HepG2 (cell line): ENCODE measurements around the gene BRAP. TPM values are rescaled to one million over a fixed set of nuclear protein-coding genes. Genes with fewer than 3 reads are reported as not detected.

Source experiments
- CAMTA2 ChIP-seq: sonication (generic); formaldehyde crosslinking; IDR thresholded peaks from 2 replicates; pipeline ENCODE4 v1.4.0; 2020; ENCODE audit warnings: mild to moderate bottlenecking, missing genetic modification reagents, borderline replicate concordance
- GABPB1 ChIP-seq: IDR thresholded peaks from 2 replicates; pipeline ENCODE4 v1.6.1; 2016; ENCODE audit warnings: mild to moderate bottlenecking, missing genetic modification reagents, moderate library complexity, missing compliant biosample characterization
- HES4 ChIP-seq: sonication (generic); formaldehyde crosslinking; IDR thresholded peaks from 2 replicates; pipeline ENCODE4 v1.9.0; 2021; ENCODE audit warnings: mild to moderate bottlenecking, missing genetic modification reagents, borderline replicate concordance
- KDM1A ChIP-seq: IDR thresholded peaks from 2 replicates; pipeline ENCODE4 v1.6.1; 2016; ENCODE audit warnings: missing compliant biosample characterization
- MATR3 ChIP-seq: sonication (generic); formaldehyde crosslinking; IDR thresholded peaks from 2 replicates; pipeline ENCODE4 v1.4.0; 2020; ENCODE audit warnings: missing genetic modification reagents
- NCOA5 ChIP-seq: sonication (generic); formaldehyde crosslinking; IDR thresholded peaks from 2 replicates; pipeline ENCODE4 v1.4.0; 2020; ENCODE audit warnings: missing genetic modification reagents
- NFE2L1 ChIP-seq: sonication (generic); formaldehyde crosslinking; IDR thresholded peaks from 2 replicates; pipeline ENCODE4 v1.4.0; 2020; ENCODE audit warnings: missing genetic modification reagents, mild to moderate bottlenecking, borderline replicate concordance
- RARG ChIP-seq: sonication (generic); formaldehyde crosslinking; IDR thresholded peaks from 2 replicates; pipeline ENCODE4 v1.4.0; 2020; ENCODE audit warnings: low read depth, mild to moderate bottlenecking, missing genetic modification reagents
- REXO4 ChIP-seq: sonication (generic); formaldehyde crosslinking; IDR thresholded peaks from 2 replicates; pipeline ENCODE4 v1.8.0; 2022; ENCODE audit warnings: missing genetic modification reagents, mild to moderate bottlenecking, borderline replicate concordance
- SAFB2 ChIP-seq: sonication (generic); formaldehyde crosslinking; IDR thresholded peaks from 2 replicates; pipeline ENCODE4 v1.5.1; 2020; ENCODE audit warnings: missing genetic modification reagents, low read depth, mild to moderate bottlenecking, borderline replicate concordance
- SMAD3 ChIP-seq: sonication (generic); formaldehyde crosslinking; IDR thresholded peaks from 2 replicates; pipeline ENCODE4 v1.4.0; 2020; ENCODE audit warnings: missing genetic modification reagents
- SPEN ChIP-seq: sonication (generic); formaldehyde crosslinking; IDR thresholded peaks from 2 replicates; pipeline ENCODE4 v1.5.1; 2020; ENCODE audit warnings: low read depth, mild to moderate bottlenecking, missing genetic modification reagents
- U2AF1 ChIP-seq: fragments of 200-400 bp; formaldehyde crosslinking; optimal IDR thresholded peaks from 2 replicates; pipeline ENCODE3; 2017; ENCODE audit warnings: mild to moderate bottlenecking, low read depth, low read length
- ZNF781 ChIP-seq: sonication (generic); formaldehyde crosslinking; IDR thresholded peaks from 2 replicates; pipeline ENCODE4 v1.5.1; 2020; ENCODE audit warnings: borderline replicate concordance, mild to moderate bottlenecking, missing genetic modification reagents; ENCODE audit errors: not compliant biosample characterization
- ZNF792 ChIP-seq: IDR thresholded peaks from 2 replicates; pipeline ENCODE4 v1.6.1; 2016
- ZSCAN22 ChIP-seq: sonication (generic); formaldehyde crosslinking; IDR thresholded peaks from 2 replicates; pipeline ENCODE4 v1.4.0; 2020; ENCODE audit warnings: mild to moderate bottlenecking, missing genetic modification reagents
- polyA plus RNA-seq, 8 experiments: library from polyadenylated mRNA; depleted of rRNA in 3 of 8; stranded (reverse) in 7 of 8; unstranded in 1 of 8; fragments of >200 nt; fragmentation: Illumina TruSeq in 4 of 8; extraction: Trizol in 4 of 8; gene quantifications; 2 replicates each; pipeline versions ENCODE4 v1.2.1 to v1.2.3, GENCODE V29; 2011 to 2016; ENCODE audit warnings: low read depth in 4 of 8, missing spikeins in 1 of 8, mixed read lengths in 1 of 8; ENCODE audit not compliant: insufficient read depth in 1 of 8
- total RNA-seq, 5 experiments: library from RNA; depleted of rRNA; stranded (reverse); fragments of >200 nt; fragmentation: Illumina TruSeq; extraction: Trizol; gene quantifications; 2 replicates each; pipeline ENCODE4 v1.2.3, GENCODE V29; 2016; ENCODE audit warnings: low read depth in 1 of 5
- TF ChIP-seq, protein P1 (sequence below): IDR thresholded peaks from 2 replicates; pipeline ENCODE4 v1.6.1; 2016; ENCODE audit warnings: missing compliant biosample characterization, missing genetic modification reagents, borderline replicate concordance
- TF ChIP-seq, protein P2 (sequence below): sonication (generic); formaldehyde crosslinking; IDR thresholded peaks from 2 replicates; pipeline ENCODE4 v1.5.1; 2020; ENCODE audit warnings: mild to moderate bottlenecking, missing genetic modification reagents
- TF ChIP-seq, protein P3 (sequence below): sonication (generic); formaldehyde crosslinking; conservative IDR thresholded peaks from 2 replicates; pipeline ENCODE4 v1.4.0; 2020; ENCODE audit warnings: missing genetic modification reagents

Gene BRAP
- total and polyA plus RNA-seq, 2 of the 13 experiments (the other 11 are each of a cell fraction or from before 2014, with no cell fraction given): 8.1 to 15.4 TPM

DNA sequence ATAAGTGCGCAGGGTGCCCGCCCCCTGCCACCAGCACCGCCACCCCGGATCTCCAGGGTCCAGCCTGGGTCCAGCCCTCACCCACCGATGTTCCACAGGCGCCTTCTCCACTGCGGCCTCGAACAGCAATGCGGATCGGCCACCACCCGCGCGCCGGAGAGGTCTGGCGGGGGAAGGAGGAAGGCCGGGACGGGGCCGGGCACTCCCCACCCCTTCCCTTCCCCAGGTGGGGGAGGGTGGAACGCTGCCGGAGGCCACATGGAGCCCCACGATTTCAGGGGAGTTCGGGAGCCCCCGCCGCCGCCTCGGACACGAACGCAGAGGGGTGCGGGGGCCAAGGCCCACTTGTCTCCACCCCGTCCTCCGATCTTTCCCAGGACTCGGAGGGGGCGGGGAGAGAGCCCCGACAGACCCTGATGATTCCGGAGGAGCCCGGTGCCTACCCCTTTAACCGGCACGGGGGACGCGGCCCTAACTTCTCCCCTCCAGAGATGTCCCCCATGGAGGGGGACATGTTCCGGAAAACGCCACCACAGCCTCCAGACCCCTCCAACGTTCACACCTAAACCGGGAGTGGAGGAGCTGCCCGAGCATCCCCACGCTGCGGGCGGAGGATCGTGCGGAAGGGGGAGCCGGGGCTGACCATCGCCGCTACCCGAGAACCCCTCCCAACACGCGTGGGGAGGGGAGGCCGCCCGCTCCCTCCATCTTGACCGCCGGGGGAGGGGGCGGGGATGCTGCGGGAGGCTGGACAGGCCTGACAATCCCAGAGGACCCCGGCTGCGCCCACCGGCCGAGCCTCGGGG is 87.7 kb downstream of the BRAP start (continued):
- TF ChIP-seq, protein P1, sequence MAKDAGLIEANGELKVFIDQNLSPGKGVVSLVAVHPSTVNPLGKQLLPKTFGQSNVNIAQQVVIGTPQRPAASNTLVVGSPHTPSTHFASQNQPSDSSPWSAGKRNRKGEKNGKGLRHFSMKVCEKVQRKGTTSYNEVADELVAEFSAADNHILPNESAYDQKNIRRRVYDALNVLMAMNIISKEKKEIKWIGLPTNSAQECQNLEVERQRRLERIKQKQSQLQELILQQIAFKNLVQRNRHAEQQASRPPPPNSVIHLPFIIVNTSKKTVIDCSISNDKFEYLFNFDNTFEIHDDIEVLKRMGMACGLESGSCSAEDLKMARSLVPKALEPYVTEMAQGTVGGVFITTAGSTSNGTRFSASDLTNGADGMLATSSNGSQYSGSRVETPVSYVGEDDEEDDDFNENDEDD (CRISPR knock-in tag): no peak
- TF ChIP-seq, protein P2, sequence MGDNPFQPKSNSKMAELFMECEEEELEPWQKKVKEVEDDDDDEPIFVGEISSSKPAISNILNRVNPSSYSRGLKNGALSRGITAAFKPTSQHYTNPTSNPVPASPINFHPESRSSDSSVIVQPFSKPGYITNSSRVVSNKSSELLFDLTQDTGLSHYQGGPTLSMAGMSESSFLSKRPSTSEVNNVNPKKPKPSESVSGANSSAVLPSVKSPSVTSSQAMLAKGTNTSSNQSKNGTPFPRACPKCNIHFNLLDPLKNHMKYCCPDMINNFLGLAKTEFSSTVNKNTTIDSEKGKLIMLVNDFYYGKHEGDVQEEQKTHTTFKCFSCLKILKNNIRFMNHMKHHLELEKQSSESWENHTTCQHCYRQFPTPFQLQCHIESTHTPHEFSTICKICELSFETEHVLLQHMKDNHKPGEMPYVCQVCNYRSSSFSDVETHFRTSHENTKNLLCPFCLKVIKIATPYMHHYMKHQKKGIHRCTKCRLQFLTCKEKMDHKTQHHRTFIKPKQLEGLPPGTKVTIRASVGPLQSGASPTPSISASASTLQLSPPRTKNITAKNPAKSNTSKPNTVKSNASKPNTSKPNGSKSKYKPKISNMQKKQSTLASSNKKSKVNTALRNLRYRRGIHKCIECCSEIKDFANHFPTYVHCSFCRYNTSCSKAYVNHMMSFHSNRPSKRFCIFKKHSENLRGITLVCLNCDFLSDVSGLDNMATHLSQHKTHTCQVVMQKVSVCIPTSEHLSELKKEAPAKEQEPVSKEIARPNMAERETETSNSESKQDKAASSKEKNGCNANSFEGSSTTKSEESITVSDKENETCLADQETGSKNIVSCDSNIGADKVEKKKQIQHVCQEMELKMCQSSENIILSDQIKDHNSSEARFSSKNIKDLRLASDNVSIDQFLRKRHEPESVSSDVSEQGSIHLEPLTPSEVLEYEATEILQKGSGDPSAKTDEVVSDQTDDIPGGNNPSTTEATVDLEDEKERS (CRISPR knock-in tag): no peak
- TF ChIP-seq U2AF1: no peak
- no peak for TF ChIP-seq SPEN (CRISPR knock-in tag)
- TF ChIP-seq CAMTA2 (CRISPR knock-in tag): no peak
- peak; percentile 36 for TF ChIP-seq ZNF781 (CRISPR knock-in tag)
- no peak for TF ChIP-seq SMAD3 (CRISPR knock-in tag)
- TF ChIP-seq REXO4: no peak
- no peak for TF ChIP-seq MATR3 (CRISPR knock-in tag)
- peak; percentile 29; the same call in 1 of the 2 replicates for TF ChIP-seq GABPB1
- TF ChIP-seq SAFB2 (CRISPR knock-in tag): no peak
- peak; percentile 12; the same call in 1 of the 2 replicates for TF ChIP-seq ZNF792 (CRISPR knock-in tag)
- TF ChIP-seq NCOA5: no peak
- TF ChIP-seq, protein P3, sequence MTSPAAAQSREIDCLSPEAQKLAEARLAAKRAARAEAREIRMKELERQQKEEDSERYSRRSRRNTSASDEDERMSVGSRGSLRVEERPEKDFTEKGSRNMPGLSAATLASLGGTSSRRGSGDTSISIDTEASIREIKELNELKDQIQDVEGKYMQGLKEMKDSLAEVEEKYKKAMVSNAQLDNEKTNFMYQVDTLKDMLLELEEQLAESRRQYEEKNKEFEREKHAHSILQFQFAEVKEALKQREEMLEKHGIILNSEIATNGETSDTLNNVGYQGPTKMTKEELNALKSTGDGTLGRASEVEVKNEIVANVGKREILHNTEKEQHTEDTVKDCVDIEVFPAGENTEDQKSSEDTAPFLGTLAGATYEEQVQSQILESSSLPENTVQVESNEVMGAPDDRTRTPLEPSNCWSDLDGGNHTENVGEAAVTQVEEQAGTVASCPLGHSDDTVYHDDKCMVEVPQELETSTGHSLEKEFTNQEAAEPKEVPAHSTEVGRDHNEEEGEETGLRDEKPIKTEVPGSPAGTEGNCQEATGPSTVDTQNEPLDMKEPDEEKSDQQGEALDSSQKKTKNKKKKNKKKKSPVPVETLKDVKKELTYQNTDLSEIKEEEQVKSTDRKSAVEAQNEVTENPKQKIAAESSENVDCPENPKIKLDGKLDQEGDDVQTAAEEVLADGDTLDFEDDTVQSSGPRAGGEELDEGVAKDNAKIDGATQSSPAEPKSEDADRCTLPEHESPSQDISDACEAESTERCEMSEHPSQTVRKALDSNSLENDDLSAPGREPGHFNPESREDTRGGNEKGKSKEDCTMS: no peak
- 0 out of 2 replicates have a peak, but pooled peaks have one; percentile 39 for TF ChIP-seq RARG (CRISPR knock-in tag)
- no peak for TF ChIP-seq KDM1A (CRISPR knock-in tag)
- TF ChIP-seq NFE2L1: no peak
- no peak for TF ChIP-seq HES4 (CRISPR knock-in tag)
- TF ChIP-seq ZSCAN22 (CRISPR knock-in tag): no peak
